Esophagus squamous epithelium (tissue), 5 donors: ENCODE data around the gene VEZF1. TPM values are rescaled to one million over a fixed set of nuclear protein-coding genes. Genes with fewer than 3 reads are reported as not detected.
"Not testable (repeated sequence)": the region's sequence is repeated elsewhere in the genome, so short reads cannot be mapped to it uniquely, and the experiment has no call there.

Experiments used
- DNase-seq: peaks from one replicate; lab custom pipeline; 2025; lab: John Stamatoyannopoulos, UW
- H3K27ac ChIP-seq, 4 donors: fragments of 200-600 bp; sonication (generic); one replicate each; pipeline ENCODE4 v1.5.1; 2016 to 2019; ENCODE audit warnings: mild to moderate bottlenecking in 1 of 4
- H3K27me3 ChIP-seq, 4 donors: fragments of 200-600 bp; sonication (generic); 1 replicate in 3 of 4; 2 replicates in 1 of 4; pipeline versions ENCODE4 v1.5.1 to v1.6.0; 2017 to 2021; ENCODE audit warnings: antibody characterized with exemption in 1 of 4
- H3K36me3 ChIP-seq, 3 donors: fragments of 200-600 bp; sonication (generic); one replicate each; pipeline ENCODE4 v1.5.1; 2016 to 2019
- H3K4me1 ChIP-seq, 3 donors: fragments of 200-600 bp; sonication (generic); one replicate each; pipeline ENCODE4 v1.5.1; 2017 to 2019
- H3K4me3 ChIP-seq, 4 donors: fragments of 200-600 bp; sonication (generic); 1 replicate in 3 of 4; 2 replicates in 1 of 4; pipeline ENCODE4 v1.5.1; 2016 to 2019; ENCODE audit warnings: mild to moderate bottlenecking in 2 of 4, moderate library complexity in 1 of 4
- H3K9me3 ChIP-seq, 3 donors: fragments of 200-600 bp; sonication (generic); one replicate each; pipeline ENCODE4 v1.5.1; 2016 to 2019
- POLR2A ChIP-seq, 4 donors: fragments of 450-650 bp; IDR thresholded peaks; one replicate each; pipeline ENCODE4 v1.6.1; 2017; ENCODE audit warnings: antibody characterized with exemption in 4 of 4, mild to moderate bottlenecking in 4 of 4, moderate library complexity in 3 of 4
- whole genome bisulfite sequencing, 2 donors: methylation state at CpG; one replicate each; pipeline ENCODE4 v1.1.5; 2018; 5-methylcytosine and 5-hydroxymethylcytosine counted together
- intact Hi-C: fragments of 100-400 bp; cut with DNase I; formaldehyde crosslinking; loops from one replicate; pipeline ENCODE4 v1.15.0; 2022
- total RNA-seq, 4 donors: library from RNA; depleted of rRNA; stranded (reverse); fragments of >200 nt; gene quantifications; one replicate each; pipeline ENCODE4 v1.1.0, GENCODE V29; 2016
- TF ChIP-seq, protein P1 (sequence below), 6 experiments: fragments of 450-650 bp in 4 of 6; fragments of 200-600 bp in 2 of 6; sonication (generic) in 2 of 6; IDR thresholded peaks; one replicate each; pipeline ENCODE4 v1.5.1; 2016 to 2019; ENCODE audit warnings: antibody characterized with exemption in 6 of 6, mild to moderate bottlenecking in 4 of 6, moderate library complexity in 4 of 6
- donor health status: DM: yes; HTN: yes; CAD: no.

VEZF1 gene
- total RNA-seq, 4 donors from 2014 or later: 20.3 to 61.4 (median 27.4) TPM

DNA sequence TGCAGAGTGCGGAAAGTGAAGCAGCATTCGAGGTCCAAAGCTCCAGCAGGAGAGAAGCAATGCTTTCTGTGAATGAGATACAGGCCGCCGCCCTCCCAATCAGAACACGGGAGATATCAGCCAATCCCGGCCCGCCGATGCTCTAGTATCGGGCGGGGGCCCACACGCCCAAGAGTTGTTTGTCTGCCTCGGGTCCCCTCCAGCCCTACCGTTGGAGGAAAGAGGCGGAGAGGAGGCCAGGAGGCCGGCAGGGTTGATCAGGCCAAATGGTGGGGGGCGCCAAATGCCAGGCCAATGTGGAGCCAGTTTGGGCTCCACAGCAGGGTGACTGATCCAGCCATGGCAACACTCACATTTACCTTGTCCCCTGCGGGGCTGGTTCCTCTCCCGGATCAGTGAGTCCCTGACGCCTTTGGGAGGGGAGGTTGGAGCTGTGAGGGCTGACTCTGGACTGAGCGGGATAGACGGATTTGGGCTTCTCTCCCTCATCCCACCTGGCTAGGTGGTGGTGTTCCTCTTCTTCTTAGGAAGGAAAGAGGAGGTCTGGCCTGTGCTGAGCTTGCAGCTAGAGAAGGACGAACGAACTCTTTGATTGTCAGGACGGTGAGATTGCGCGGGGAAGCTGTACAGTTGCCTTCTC lies 22.4 kb downstream of the VEZF1 start:
- Histone ChIP-seq H3K4me3 (no peak overlapping the region), H3K36me3 (no peaks in the 10 kb centered on the region), H3K27me3 (no peaks in the 10 kb centered on the region), H3K4me1 (no peaks in the 10 kb centered on the region), H3K9me3 (no peaks in the 10 kb centered on the region), H3K27ac (no peak overlapping the region)
- DNase-seq: no peak
- intact Hi-C loops: no loop called here
- TF ChIP-seq POLR2A (IDR thresholded peaks at IDR 0.05): no peak
- TF ChIP-seq, protein P1, sequence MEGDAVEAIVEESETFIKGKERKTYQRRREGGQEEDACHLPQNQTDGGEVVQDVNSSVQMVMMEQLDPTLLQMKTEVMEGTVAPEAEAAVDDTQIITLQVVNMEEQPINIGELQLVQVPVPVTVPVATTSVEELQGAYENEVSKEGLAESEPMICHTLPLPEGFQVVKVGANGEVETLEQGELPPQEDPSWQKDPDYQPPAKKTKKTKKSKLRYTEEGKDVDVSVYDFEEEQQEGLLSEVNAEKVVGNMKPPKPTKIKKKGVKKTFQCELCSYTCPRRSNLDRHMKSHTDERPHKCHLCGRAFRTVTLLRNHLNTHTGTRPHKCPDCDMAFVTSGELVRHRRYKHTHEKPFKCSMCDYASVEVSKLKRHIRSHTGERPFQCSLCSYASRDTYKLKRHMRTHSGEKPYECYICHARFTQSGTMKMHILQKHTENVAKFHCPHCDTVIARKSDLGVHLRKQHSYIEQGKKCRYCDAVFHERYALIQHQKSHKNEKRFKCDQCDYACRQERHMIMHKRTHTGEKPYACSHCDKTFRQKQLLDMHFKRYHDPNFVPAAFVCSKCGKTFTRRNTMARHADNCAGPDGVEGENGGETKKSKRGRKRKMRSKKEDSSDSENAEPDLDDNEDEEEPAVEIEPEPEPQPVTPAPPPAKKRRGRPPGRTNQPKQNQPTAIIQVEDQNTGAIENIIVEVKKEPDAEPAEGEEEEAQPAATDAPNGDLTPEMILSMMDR (IDR thresholded peaks at IDR 0.05): no peak
- 78 to 100% methylated on average over 4 to 21 of the region's 26 CpGs for WGBS, 2 donors

DNA sequence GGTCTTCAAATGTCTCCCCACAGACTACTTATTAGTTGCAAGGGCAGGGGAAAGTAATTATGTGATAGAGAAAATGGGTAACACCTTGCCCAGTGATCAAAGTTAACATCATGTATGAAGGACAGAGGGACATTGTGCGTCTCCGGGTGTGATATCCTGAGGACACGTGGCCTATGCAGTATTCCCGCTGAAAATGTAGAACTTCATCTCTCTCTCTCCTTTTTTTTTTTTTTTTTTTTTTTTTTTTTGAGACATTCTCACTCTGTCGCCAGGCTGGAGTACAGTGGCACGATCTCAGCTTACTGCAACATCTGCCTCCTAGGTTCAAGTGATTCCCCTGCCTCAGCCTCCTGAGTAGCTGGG lies 24.9 kb downstream of the VEZF1 start:
- intact Hi-C loops: no loop called here
- Histone ChIP-seq H3K36me3 (no peaks in the 10 kb centered on the region), H3K9me3 (no peaks in the 10 kb centered on the region), H3K4me3 (no peak overlapping the region), H3K4me1 (no peaks in the 10 kb centered on the region), H3K27me3 (no peaks in the 10 kb centered on the region), H3K27ac (no peak overlapping the region)
- TF ChIP-seq, protein P1 (IDR thresholded peaks at IDR 0.05): no peak
- no peak for TF ChIP-seq POLR2A (IDR thresholded peaks at IDR 0.05)
- no peak for DNase-seq
- 87 to 96% methylated on average over 6 of the region's 6 CpGs for WGBS, 2 donors

DNA sequence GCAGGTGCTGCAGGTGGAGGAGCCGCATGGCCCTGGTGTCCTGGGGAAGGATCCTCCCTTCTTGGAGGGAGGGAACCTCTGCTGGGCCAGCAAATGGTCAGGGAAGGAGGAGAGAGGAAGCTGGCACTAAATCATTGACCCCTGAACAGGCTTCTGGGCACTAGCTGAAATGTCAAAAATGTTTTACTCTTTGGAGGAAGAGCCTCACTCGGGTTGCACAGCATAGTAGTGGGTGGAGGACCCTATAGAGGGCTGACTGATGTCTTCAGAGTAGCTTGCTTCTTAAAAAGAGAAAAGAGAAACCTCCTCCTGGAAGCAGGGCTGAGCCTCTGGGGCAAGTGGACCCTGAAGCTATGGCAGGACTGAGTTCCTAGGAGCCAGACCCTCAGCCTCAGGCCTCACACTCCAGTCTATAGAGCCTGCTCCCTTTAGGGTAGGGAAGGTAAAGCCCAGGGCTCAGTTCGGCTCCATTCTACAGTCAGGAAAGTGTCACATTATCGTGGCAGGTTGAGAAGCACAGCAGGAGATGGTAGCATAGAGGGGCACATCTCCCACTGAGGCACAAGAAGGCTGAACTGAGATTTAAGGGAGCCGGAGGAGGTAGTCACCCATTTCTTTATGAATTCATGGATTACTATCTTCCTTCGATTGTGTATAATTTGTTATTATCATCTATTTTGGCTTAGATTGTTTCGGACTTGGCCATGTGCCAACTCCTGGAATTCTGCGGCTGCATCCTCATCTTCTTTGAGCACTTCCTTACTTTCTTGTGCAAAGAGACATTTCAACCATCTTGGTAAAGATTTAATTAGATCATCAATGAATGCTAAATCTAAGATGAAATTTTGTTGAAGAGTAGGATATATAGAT lies 25.5 kb downstream of the VEZF1 start:
- no peaks in the 10 kb centered on the region for H3K4me1 ChIP-seq
- no peaks in the 10 kb centered on the region for H3K36me3 ChIP-seq
- no peaks in the 10 kb centered on the region for H3K27me3 ChIP-seq
- no peak overlapping the region for H3K4me3 ChIP-seq
- 71 to 72% methylated on average over 8 of the region's 8 CpGs for WGBS, 2 donors
- TF ChIP-seq POLR2A (IDR thresholded peaks at IDR 0.05): no peak
- TF ChIP-seq, protein P1 (IDR thresholded peaks at IDR 0.05): no peak
- intact Hi-C loops: no loop called here
- no peak overlapping the region for H3K27ac ChIP-seq
- H3K9me3 ChIP-seq: no peaks in the 10 kb centered on the region
- no peak for DNase-seq

DNA sequence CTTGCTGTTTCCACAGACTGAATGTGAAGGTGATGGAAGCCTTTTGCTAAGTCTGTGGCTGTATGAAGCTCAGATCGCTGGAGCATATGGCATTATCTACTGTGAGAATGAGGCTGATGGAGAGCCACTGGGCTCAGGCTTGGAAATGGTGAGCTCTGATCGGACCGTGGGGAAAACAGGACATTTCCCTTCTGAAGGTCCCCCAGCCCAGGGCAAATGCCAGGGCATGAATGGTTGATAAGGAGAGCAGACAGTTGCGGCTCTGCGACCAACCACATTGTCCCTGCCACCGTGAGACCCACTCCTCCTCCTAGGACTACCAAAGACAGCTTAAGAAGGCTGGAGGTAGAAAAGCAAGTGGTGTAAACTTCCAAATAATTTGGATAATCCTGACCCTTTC lies 28.1 kb downstream of the VEZF1 start:
- DNase-seq: no peak

DNA sequence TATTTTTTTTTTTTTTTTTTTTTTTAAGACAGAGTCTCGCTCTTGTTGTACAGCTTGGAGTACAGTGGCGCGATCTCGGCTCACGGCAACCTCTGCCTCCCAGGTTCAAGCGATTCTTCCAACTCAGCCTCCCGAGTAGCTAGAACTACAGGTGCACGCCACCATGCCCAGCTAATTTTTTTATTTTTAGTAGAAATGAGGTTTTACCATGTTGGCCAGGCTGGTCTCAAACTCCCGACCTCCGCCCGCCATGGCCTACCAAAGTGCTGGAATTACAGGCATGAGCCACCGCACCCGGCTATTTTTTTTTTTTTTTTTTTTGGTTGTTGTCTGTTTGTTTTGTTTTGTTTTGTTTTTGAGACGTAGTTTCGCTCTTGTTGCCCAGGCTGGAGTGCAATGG lies 29.7 kb downstream of the VEZF1 start:
- H3K27ac ChIP-seq, H3K4me3 ChIP-seq, H3K9me3 ChIP-seq, H3K27me3 ChIP-seq, DNase-seq, H3K36me3 ChIP-seq: not testable (repeated sequence)
- intact Hi-C loops: loop anchor here (10.0 kb wide), 1 partner anchor 94 kb away; no protein-coding TSS in a partner anchor
- WGBS, 2 donors: 96% methylated on average over 9 to 14 of the region's 15 CpGs
- peaks cover 18 to 28% (median 22%) of the 10 kb centered on the region in 3 donors for H3K4me1 ChIP-seq

More for the DNA sequence above, 28.1 kb downstream of the VEZF1 start:
- Histone ChIP-seq H3K9me3 (no peaks in the 10 kb centered on the region), H3K27ac (no peak overlapping the region), H3K4me1 (peaks cover 9 to 14% (median 10%) of the 10 kb centered on the region in 3 donors), H3K4me3 (no peak overlapping the region), H3K36me3 (no peaks in the 10 kb centered on the region), H3K27me3 (no peaks in the 10 kb centered on the region)
- 93 to 94% methylated on average over 6 of the region's 6 CpGs for WGBS, 2 donors
- TF ChIP-seq, protein P1 (IDR thresholded peaks at IDR 0.05): no peak
- no peak for TF ChIP-seq POLR2A (IDR thresholded peaks at IDR 0.05)
- intact Hi-C loops: loop anchor here (10.0 kb wide), 1 partner anchor 95 kb away; no protein-coding TSS in a partner anchor
